HepG2 (cell line): ENCODE measurements around the gene EMC9. TPM values are rescaled to one million over a fixed set of nuclear protein-coding genes. Genes with fewer than 3 reads are reported as not detected.
A peak's percentile ranks its signal among the peaks of the same experiment; 100 is the strongest.

Experiments used
- HNRNPUL1 ChIP-seq: fragments of 200-400 bp; formaldehyde crosslinking; IDR thresholded peaks from 2 replicates; pipeline ENCODE4 v1.6.1; 2017; ENCODE audit warnings: low read depth, mild to moderate bottlenecking, low read length, moderate library complexity
- HOXA5 ChIP-seq: sonication (generic); formaldehyde crosslinking; IDR thresholded peaks from 2 replicates; pipeline ENCODE4 v1.4.0; 2020; ENCODE audit warnings: missing genetic modification reagents
- KLF12 ChIP-seq: sonication (generic); formaldehyde crosslinking; IDR thresholded peaks from 2 replicates; pipeline ENCODE4 v1.4.0; 2020; ENCODE audit warnings: missing genetic modification reagents, borderline replicate concordance
- NRL ChIP-seq: sonication (generic); formaldehyde crosslinking; IDR thresholded peaks from 2 replicates; pipeline ENCODE4 v1.5.0; 2020; ENCODE audit warnings: missing genetic modification reagents, mild to moderate bottlenecking, moderate library complexity, borderline replicate concordance
- ZBTB20 ChIP-seq: sonication (generic); formaldehyde crosslinking; IDR thresholded peaks from 2 replicates; pipeline ENCODE4 v1.8.1; 2023; ENCODE audit warnings: missing genetic modification reagents, low read depth, mild to moderate bottlenecking, borderline replicate concordance
- ZBTB3 ChIP-seq: sonication (generic); formaldehyde crosslinking; IDR thresholded peaks from 2 replicates; pipeline ENCODE4 v1.4.0; 2020; ENCODE audit warnings: low read depth, mild to moderate bottlenecking, moderate library complexity, missing genetic modification reagents, borderline replicate concordance
- ZNF256 ChIP-seq: sonication (generic); formaldehyde crosslinking; conservative IDR thresholded peaks from 2 replicates; pipeline ENCODE4 v1.4.0; 2020; ENCODE audit warnings: missing genetic modification reagents
- ZNF431 ChIP-seq: sonication (generic); formaldehyde crosslinking; IDR thresholded peaks from 2 replicates; pipeline ENCODE4 v1.9.0; 2022; ENCODE audit warnings: missing genetic modification reagents, low read depth, mild to moderate bottlenecking, borderline replicate concordance
- ZNF773 ChIP-seq: sonication (generic); formaldehyde crosslinking; IDR thresholded peaks from 2 replicates; pipeline ENCODE4 v1.4.0; 2020; ENCODE audit warnings: missing genetic modification reagents, borderline replicate concordance
- ZNF776 ChIP-seq: sonication (generic); formaldehyde crosslinking; IDR thresholded peaks from 2 replicates; pipeline ENCODE4 v1.4.0; 2020; ENCODE audit warnings: mild to moderate bottlenecking, missing genetic modification reagents
- ZNF792 ChIP-seq: IDR thresholded peaks from 2 replicates; pipeline ENCODE4 v1.6.1; 2016
- polyA plus RNA-seq, 8 experiments: library from polyadenylated mRNA; depleted of rRNA in 3 of 8; stranded (reverse) in 7 of 8; unstranded in 1 of 8; fragments of >200 nt; fragmentation: Illumina TruSeq in 4 of 8; extraction: Trizol in 4 of 8; gene quantifications; 2 replicates each; pipeline versions ENCODE4 v1.2.1 to v1.2.3, GENCODE V29; 2011 to 2016; ENCODE audit warnings: low read depth in 4 of 8, missing spikeins in 1 of 8, mixed read lengths in 1 of 8; ENCODE audit not compliant: insufficient read depth in 1 of 8
- total RNA-seq, 5 experiments: library from RNA; depleted of rRNA; stranded (reverse); fragments of >200 nt; fragmentation: Illumina TruSeq; extraction: Trizol; gene quantifications; 2 replicates each; pipeline ENCODE4 v1.2.3, GENCODE V29; 2016; ENCODE audit warnings: low read depth in 1 of 5
- TF ChIP-seq, protein P1 (sequence below): sonication (generic); formaldehyde crosslinking; IDR thresholded peaks from 2 replicates; pipeline ENCODE4 v1.8.1; 2023; ENCODE audit warnings: missing genetic modification reagents, inconsistent platforms, borderline replicate concordance
- TF ChIP-seq, protein P2 (sequence below): sonication (generic); formaldehyde crosslinking; IDR thresholded peaks from 2 replicates; pipeline ENCODE4 v1.4.0; 2020; ENCODE audit warnings: mild to moderate bottlenecking, missing genetic modification reagents
- TF ChIP-seq, protein P3 (sequence below): sonication (generic); formaldehyde crosslinking; IDR thresholded peaks from 2 replicates; pipeline ENCODE4 v1.8.1; 2023; ENCODE audit warnings: missing genetic modification reagents, mild to moderate bottlenecking, borderline replicate concordance
- TF ChIP-seq, protein P4 (sequence below): sonication (generic); formaldehyde crosslinking; IDR thresholded peaks from 2 replicates; pipeline ENCODE4 v1.8.1; 2023; ENCODE audit warnings: mild to moderate bottlenecking, missing genetic modification reagents
- TF ChIP-seq, protein P5 (sequence below): sonication (generic); formaldehyde crosslinking; IDR thresholded peaks from 2 replicates; pipeline ENCODE4 v1.4.0; 2020; ENCODE audit warnings: missing genetic modification reagents
- TF ChIP-seq, protein P6 (sequence below): sonication (generic); formaldehyde crosslinking; conservative IDR thresholded peaks from 2 replicates; pipeline ENCODE4 v1.4.0; 2020; ENCODE audit warnings: missing genetic modification reagents

The EMC9 gene
- total and polyA plus RNA-seq, 2 of the 13 experiments (the other 11 are each of a cell fraction or from before 2014, with no cell fraction given), result 60.5 to 78.7 TPM

DNA sequence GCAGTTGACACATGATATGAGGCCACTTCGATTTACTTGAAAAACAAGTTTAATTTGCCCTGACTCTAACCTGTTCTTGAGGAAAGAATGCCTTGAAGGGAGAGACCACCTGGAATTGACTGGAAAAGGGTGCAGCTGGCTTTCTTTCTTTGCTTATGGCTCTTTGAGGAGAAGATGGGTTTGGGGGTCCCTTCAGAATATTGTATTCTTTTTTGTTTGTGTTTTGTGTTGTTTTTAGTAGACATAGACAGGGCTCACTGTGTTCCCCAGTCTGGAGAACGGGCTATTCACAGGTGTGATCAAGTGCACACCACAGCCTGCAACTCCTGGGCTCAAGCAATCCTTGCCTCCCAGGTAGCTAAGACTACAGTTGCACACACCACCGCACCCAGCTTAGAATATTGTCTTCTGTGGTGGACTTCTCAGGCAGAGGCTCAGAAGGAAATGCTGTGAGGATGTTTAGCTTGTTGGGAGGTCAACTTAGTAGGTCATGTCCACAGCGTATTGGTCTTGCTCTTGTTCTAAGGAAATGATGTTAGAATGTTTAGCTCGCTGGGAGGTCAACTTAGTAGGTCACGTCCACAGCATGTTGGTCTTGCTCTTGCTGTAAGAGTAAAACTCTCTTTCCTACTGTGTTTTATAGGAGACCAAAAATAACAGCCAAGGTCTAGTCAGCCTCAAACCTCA lies 25.1 kb downstream of the EMC9 start (continued):
- 0 out of 2 replicates have a peak, but pooled peaks have one; percentile 39 for TF ChIP-seq ZNF773
- TF ChIP-seq ZNF792 (CRISPR knock-in tag), result no peak
- TF ChIP-seq ZBTB20, result peak; percentile 73; the same call in 1 of the 2 replicates
- TF ChIP-seq, protein P1, sequence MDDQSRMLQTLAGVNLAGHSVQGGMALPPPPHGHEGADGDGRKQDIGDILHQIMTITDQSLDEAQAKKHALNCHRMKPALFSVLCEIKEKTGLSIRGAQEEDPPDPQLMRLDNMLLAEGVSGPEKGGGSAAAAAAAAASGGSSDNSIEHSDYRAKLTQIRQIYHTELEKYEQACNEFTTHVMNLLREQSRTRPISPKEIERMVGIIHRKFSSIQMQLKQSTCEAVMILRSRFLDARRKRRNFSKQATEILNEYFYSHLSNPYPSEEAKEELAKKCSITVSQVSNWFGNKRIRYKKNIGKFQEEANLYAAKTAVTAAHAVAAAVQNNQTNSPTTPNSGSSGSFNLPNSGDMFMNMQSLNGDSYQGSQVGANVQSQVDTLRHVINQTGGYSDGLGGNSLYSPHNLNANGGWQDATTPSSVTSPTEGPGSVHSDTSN, result no peak
- 0 out of 2 replicates have a peak, but pooled peaks have one; percentile 30 for TF ChIP-seq HOXA5 (CRISPR knock-in tag)
- TF ChIP-seq, protein P2, sequence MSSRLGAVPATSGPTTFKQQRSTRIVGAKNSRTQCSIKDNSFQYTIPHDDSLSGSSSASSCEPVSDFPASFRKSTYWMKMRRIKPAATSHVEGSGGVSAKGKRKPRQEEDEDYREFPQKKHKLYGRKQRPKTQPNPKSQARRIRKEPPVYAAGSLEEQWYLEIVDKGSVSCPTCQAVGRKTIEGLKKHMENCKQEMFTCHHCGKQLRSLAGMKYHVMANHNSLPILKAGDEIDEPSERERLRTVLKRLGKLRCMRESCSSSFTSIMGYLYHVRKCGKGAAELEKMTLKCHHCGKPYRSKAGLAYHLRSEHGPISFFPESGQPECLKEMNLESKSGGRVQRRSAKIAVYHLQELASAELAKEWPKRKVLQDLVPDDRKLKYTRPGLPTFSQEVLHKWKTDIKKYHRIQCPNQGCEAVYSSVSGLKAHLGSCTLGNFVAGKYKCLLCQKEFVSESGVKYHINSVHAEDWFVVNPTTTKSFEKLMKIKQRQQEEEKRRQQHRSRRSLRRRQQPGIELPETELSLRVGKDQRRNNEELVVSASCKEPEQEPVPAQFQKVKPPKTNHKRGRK (CRISPR knock-in tag), result 0 out of 2 replicates have a peak, but pooled peaks have one; percentile 50
- TF ChIP-seq, protein P3, sequence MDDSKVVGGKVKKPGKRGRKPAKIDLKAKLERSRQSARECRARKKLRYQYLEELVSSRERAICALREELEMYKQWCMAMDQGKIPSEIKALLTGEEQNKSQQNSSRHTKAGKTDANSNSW, result no peak
- no peak for TF ChIP-seq HNRNPUL1
- TF ChIP-seq, protein P4, sequence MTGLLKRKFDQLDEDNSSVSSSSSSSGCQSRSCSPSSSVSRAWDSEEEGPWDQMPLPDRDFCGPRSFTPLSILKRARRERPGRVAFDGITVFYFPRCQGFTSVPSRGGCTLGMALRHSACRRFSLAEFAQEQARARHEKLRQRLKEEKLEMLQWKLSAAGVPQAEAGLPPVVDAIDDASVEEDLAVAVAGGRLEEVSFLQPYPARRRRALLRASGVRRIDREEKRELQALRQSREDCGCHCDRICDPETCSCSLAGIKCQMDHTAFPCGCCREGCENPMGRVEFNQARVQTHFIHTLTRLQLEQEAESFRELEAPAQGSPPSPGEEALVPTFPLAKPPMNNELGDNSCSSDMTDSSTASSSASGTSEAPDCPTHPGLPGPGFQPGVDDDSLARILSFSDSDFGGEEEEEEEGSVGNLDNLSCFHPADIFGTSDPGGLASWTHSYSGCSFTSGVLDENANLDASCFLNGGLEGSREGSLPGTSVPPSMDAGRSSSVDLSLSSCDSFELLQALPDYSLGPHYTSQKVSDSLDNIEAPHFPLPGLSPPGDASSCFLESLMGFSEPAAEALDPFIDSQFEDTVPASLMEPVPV (CRISPR knock-in tag), result no peak
- TF ChIP-seq, protein P5, sequence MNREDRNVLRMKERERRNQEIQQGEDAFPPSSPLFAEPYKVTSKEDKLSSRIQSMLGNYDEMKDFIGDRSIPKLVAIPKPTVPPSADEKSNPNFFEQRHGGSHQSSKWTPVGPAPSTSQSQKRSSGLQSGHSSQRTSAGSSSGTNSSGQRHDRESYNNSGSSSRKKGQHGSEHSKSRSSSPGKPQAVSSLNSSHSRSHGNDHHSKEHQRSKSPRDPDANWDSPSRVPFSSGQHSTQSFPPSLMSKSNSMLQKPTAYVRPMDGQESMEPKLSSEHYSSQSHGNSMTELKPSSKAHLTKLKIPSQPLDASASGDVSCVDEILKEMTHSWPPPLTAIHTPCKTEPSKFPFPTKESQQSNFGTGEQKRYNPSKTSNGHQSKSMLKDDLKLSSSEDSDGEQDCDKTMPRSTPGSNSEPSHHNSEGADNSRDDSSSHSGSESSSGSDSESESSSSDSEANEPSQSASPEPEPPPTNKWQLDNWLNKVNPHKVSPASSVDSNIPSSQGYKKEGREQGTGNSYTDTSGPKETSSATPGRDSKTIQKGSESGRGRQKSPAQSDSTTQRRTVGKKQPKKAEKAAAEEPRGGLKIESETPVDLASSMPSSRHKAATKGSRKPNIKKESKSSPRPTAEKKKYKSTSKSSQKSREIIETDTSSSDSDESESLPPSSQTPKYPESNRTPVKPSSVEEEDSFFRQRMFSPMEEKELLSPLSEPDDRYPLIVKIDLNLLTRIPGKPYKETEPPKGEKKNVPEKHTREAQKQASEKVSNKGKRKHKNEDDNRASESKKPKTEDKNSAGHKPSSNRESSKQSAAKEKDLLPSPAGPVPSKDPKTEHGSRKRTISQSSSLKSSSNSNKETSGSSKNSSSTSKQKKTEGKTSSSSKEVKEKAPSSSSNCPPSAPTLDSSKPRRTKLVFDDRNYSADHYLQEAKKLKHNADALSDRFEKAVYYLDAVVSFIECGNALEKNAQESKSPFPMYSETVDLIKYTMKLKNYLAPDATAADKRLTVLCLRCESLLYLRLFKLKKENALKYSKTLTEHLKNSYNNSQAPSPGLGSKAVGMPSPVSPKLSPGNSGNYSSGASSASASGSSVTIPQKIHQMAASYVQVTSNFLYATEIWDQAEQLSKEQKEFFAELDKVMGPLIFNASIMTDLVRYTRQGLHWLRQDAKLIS (CRISPR knock-in tag), result no peak
- no peak for TF ChIP-seq ZNF431 (CRISPR knock-in tag)
- 0 out of 2 replicates have a peak, but pooled peaks have one; percentile 21 for TF ChIP-seq ZNF256
- no peak for TF ChIP-seq ZNF776 (CRISPR knock-in tag)
- TF ChIP-seq NRL (CRISPR knock-in tag), result no peak
- TF ChIP-seq KLF12 (CRISPR knock-in tag), result no peak
- no peak for TF ChIP-seq ZBTB3 (CRISPR knock-in tag)
- TF ChIP-seq, protein P6, sequence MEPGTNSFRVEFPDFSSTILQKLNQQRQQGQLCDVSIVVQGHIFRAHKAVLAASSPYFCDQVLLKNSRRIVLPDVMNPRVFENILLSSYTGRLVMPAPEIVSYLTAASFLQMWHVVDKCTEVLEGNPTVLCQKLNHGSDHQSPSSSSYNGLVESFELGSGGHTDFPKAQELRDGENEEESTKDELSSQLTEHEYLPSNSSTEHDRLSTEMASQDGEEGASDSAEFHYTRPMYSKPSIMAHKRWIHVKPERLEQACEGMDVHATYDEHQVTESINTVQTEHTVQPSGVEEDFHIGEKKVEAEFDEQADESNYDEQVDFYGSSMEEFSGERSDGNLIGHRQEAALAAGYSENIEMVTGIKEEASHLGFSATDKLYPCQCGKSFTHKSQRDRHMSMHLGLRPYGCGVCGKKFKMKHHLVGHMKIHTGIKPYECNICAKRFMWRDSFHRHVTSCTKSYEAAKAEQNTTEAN (CRISPR knock-in tag), result no peak
